Stimulated activated CD4-positive, alpha-beta T cell treated with anti-CD3 and anti-CD28 coated beads, TNF-alpha, amount 100 ng/mL, for 4 hours (primary cell): Measurements from ENCODE around the gene TTBK1.
A peak's percentile ranks its signal among the peaks of the same experiment; 100 is the strongest.

Experiments
- DNase-seq, 3 experiments: peaks; one replicate each; pipeline ENCODE4 v3.0.0-alpha.2; 2020; ENCODE audit warnings: low read depth in 3 of 3

TTBK1 gene

GRCh38 chr6:43223175-43223574 lies 20.1 kb upstream of the TTBK1 start:
- no peak for DNase-seq

- DNase-seq: no peak
Measured at GRCh38 chr6:43226192-43226851, 17.0 kb upstream of the TTBK1 start.

GRCh38 chr6:43228951-43229802 lies 14.1 kb upstream of the TTBK1 start, which contains the start of gene DNPH1:
DNPH1 (minus strand) TSS chr6:43229481; CDS start chr6:43229456, 25 bp downstream.
- peak; percentile 61 to 80 (median 68) for DNase-seq

- DNase-seq: no peak
Measured at GRCh38 chr6:43229803-43230620, 13.3 kb upstream of the TTBK1 start.

- no peak for DNase-seq
Measured at GRCh38 chr6:43231053-43231452, 12.2 kb upstream of the TTBK1 start.

- no peak for DNase-seq
Measured at GRCh38 chr6:43231735-43232450, 11.4 kb upstream of the TTBK1 start.

GRCh38 chr6:43235841-43236240 lies 7.4 kb upstream of the TTBK1 start:
- DNase-seq: no peak

- no peak for DNase-seq
Measured at GRCh38 chr6:43239054-43239453, 4.2 kb upstream of the TTBK1 start.

GRCh38 chr6:43240950-43241349 lies 2.3 kb upstream of the TTBK1 start:
- DNase-seq: no peak

- no peak for DNase-seq
Measured at GRCh38 chr6:43241446-43241845, 1.8 kb upstream of the TTBK1 start.

- DNase-seq: no peak
Measured at GRCh38 chr6:43243664-43244321, 512 bp downstream of the TTBK1 start.

GRCh38 chr6:43246301-43247113 lies 3.2 kb downstream of the TTBK1 start:
- no peak for DNase-seq

GRCh38 chr6:43247114-43247999 lies 4.1 kb downstream of the TTBK1 start:
- peak; percentile 67 to 76 (median 70) for DNase-seq

GRCh38 chr6:43248101-43248500 lies 4.8 kb downstream of the TTBK1 start:
- no peak for DNase-seq

GRCh38 chr6:43248791-43249190 lies 5.5 kb downstream of the TTBK1 start:
- DNase-seq: no peak

GRCh38 chr6:43250992-43251373 lies 7.7 kb downstream of the TTBK1 start:
- DNase-seq: no peak

- DNase-seq: no peak
Measured at GRCh38 chr6:43253401-43253800, 10.1 kb downstream of the TTBK1 start.

- no peak for DNase-seq
Measured at GRCh38 chr6:43254138-43254817, 11.0 kb downstream of the TTBK1 start.

GRCh38 chr6:43254846-43255245 lies 11.6 kb downstream of the TTBK1 start:
- DNase-seq: no peak
